HG03066 (cell line): ENCODE results near the gene KLF6.
"Not testable (repeated sequence)": the region's sequence is repeated elsewhere in the genome, so short reads cannot be mapped to it uniquely, and the experiment has no call there.

Experiments
- ATAC-seq: cut with Tn5 transposase; IDR thresholded peaks from one replicate; pipeline ENCODE4 v1.9.1; 2021; ENCODE audit warnings: low read depth; ENCODE audit not compliant: unreplicated experiment

KLF6 gene

GRCh38 chr10:3738855-3739350, 46.1 kb downstream of the KLF6 start:
- ATAC-seq, result no peak

- ATAC-seq, result no peak
These were observed 47.1 kb downstream of the KLF6 start for GRCh38 chr10:3737864-3738263.

GRCh38 chr10:3735175-3735574, 49.8 kb downstream of the KLF6 start:
- no peak for ATAC-seq

- ATAC-seq, result no peak
These were observed 50.9 kb downstream of the KLF6 start for GRCh38 chr10:3734111-3734510.

- not testable (repeated sequence) for ATAC-seq
These were observed 52.8 kb downstream of the KLF6 start for GRCh38 chr10:3732183-3732582.

- no peak for ATAC-seq
These were observed 55.5 kb downstream of the KLF6 start for GRCh38 chr10:3729397-3729976.

GRCh38 chr10:3728563-3728962, 56.4 kb downstream of the KLF6 start:
- ATAC-seq, result no peak

GRCh38 chr10:3727268-3727667, 57.7 kb downstream of the KLF6 start:
- ATAC-seq, result no peak
